ENCODE data around the gene CLIP1. TPM values are rescaled to one million over a fixed set of nuclear protein-coding genes. Genes with fewer than 3 reads are reported as not detected.

CLIP1 gene
- total and polyA plus RNA-seq, 2 of the 8 experiments (the other 6 are each of a cell fraction or from before 2014, with no cell fraction given) = 19.0 to 27.6 TPM

- Histone ChIP-seq H3K4me2 (ENCODE audit: insufficient read depth in 1 of 2, low read depth in 2 of 2, low read length in 2 of 2) (no peak overlapping the region), H2BK5ac (ENCODE audit: low read depth, low read length) (no peak overlapping the region), H4K8ac (ENCODE audit: extremely low read depth, insufficient read depth, low read length) (no peak overlapping the region), H3K4ac (replicated peaks; ENCODE audit: insufficient read length, low read depth, low read length) (no peak overlapping the region), H3K56ac (replicated peaks; ENCODE audit: insufficient read length, low read depth, low read length) (no peak overlapping the region), H3K18ac (ENCODE audit: extremely low read depth, low read length) (no peak overlapping the region), H2BK15ac (ENCODE audit: low read length) (no peak overlapping the region), H4K91ac (replicated peaks; ENCODE audit: insufficient read length, low read length) (no peak overlapping the region), H2AK5ac (ENCODE audit: low read depth, low read length) (no peak overlapping the region), H2BK12ac (ENCODE audit: low read depth, low read length) (no peak overlapping the region), H3K4me1 (replicated peaks in 1 of 4; ENCODE audit: control insufficient read depth in 3 of 4, insufficient read depth in 4 of 4, low read length in 3 of 4) (peaks cover 2 to 6% (median 4%) of the 10 kb centered on the region in 4 experiments; a peak in 6 of 7 replicates), H3K79me2 (ENCODE audit: control insufficient read depth in 1 of 2, insufficient read depth in 2 of 2, low read length in 2 of 2) (no peaks in the 10 kb centered on the region), H3K36me3 (ENCODE audit: control insufficient read depth in 2 of 4, insufficient read depth in 4 of 4, low read length in 3 of 4) (no peaks in the 10 kb centered on the region), H3K14ac (ENCODE audit: insufficient read length) (no peak overlapping the region), H3K23ac (ENCODE audit: insufficient read length) (no peak overlapping the region), H3K27ac (ENCODE audit: low read depth, low read length) (no peak overlapping the region), H3K27me3 (replicated peaks in 1 of 4; ENCODE audit: control insufficient read depth in 3 of 4, extremely low read depth in 1 of 4, insufficient read depth in 3 of 4, low read length in 3 of 4) (no peaks in the 10 kb centered on the region), H2AFZ (ENCODE audit: low read length) (no peak overlapping the region), H3K9ac (replicated peaks in 1 of 4; ENCODE audit: extremely low read depth in 1 of 4, low read depth in 3 of 4, low read length in 3 of 4) (no peak overlapping the region; a peak in 1 of 7 replicates), H3K9me3 (ENCODE audit: insufficient read depth in 2 of 2, low read depth in 1 of 2, low read length in 1 of 2) (no peaks in the 10 kb centered on the region), H3K4me3 (ENCODE audit: extremely low read depth in 1 of 4, insufficient read depth in 2 of 4, low read depth in 3 of 4, low read length in 4 of 4) (no peak overlapping the region), H2BK20ac (ENCODE audit: low read length) (no peak overlapping the region), H3K23me2 (ENCODE audit: low read depth, low read length) (no peaks in the 10 kb centered on the region; the same call in 1 of the 2 replicates), H3K79me1 (ENCODE audit: low read depth, low read length) (no peaks in the 10 kb centered on the region), H2BK120ac (replicated peaks; ENCODE audit: low read depth, low read length) (no peak overlapping the region), H4K5ac (ENCODE audit: insufficient read length, low read depth, low read length) (no peak overlapping the region), H4K20me1 (replicated peaks in 1 of 2; ENCODE audit: control insufficient read depth in 1 of 2, insufficient read depth in 2 of 2, low read length in 2 of 2) (no peaks in the 10 kb centered on the region)
- FAIRE-seq (no peak), DNase-seq (ENCODE audit: low read depth in 1 of 2, low spot score in 2 of 2) (no peak)
- 82% methylated on average over 3 of the region's 3 CpGs; no CpG with 5 or more reads in 1 of the 2 experiments for WGBS, 2 experiments (ENCODE audit: extremely low coverage in 1 of 2, insufficient coverage in 1 of 2, insufficient read length in 1 of 2, insufficient replicate concordance in 2 of 2, low coverage in 1 of 2, low lambda C conversion rate in 2 of 2, missing lambda C conversion rate in 1 of 2)
- no peak for TF ChIP-seq EZH2 (IDR thresholded peaks at IDR 0.05; ENCODE audit: low read depth, low read length, severe bottlenecking)
- TF ChIP-seq EP300 (IDR thresholded peaks at IDR 0.05; ENCODE audit: borderline replicate concordance in 1 of 2, low read depth in 2 of 2, low read length in 2 of 2) = no peak
- no peak for TF ChIP-seq RNF2 (IDR thresholded peaks at IDR 0.05; ENCODE audit: borderline replicate concordance, low read depth, low read length, missing control alignments, poor library complexity, severe bottlenecking)
- TF ChIP-seq SAP30 (IDR thresholded peaks at IDR 0.05; ENCODE audit: insufficient read depth, insufficient replicate concordance, low read length) = no peak
- no peak for TF ChIP-seq GTF2F1 (IDR thresholded peaks at IDR 0.05; ENCODE audit: borderline replicate concordance, low read depth, low read length)
- no peak for TF ChIP-seq TCF12 (IDR thresholded peaks at IDR 0.05; ENCODE audit: low read depth, low read length)
- TF ChIP-seq RFX5 (IDR thresholded peaks at IDR 0.05; ENCODE audit: borderline replicate concordance, low read depth, low read length) = no peak
- TF ChIP-seq JUN (IDR thresholded peaks at IDR 0.05; ENCODE audit: low read depth, low read length) = no peak
- no peak for TF ChIP-seq SUZ12 (IDR thresholded peaks at IDR 0.05; ENCODE audit: low read length)
- no peak for TF ChIP-seq TAF7 (optimal IDR thresholded peaks at IDR 0.05; ENCODE audit: borderline replicate concordance, low read depth, low read length)
- ChIA-PET CTCF (ENCODE audit: partially characterized antibody) (interaction anchor here (1.6 to 1.8 kb wide), 2 partner anchors 11 to 77 kb away, joined by 6 to 11 read pairs; no protein-coding TSS in a partner anchor), POLR2A (ENCODE audit: partially characterized antibody) (interaction anchor here (0.6 to 0.9 kb wide), 2 partner anchors 32 to 82 kb away, joined by 3 read pairs; no protein-coding TSS in a partner anchor)
These were observed 27.1 kb downstream of the CLIP1 start for GRCh38 chr12:122395319-122395718.

All from H1 (cell line).